ENCODE measurements around the gene TRAPPC2L. TPM values are rescaled to one million over a fixed set of nuclear protein-coding genes. Genes with fewer than 3 reads are reported as not detected.
"Not testable (repeated sequence)": the region's sequence is repeated elsewhere in the genome, so short reads cannot be mapped to it uniquely, and the experiment has no call there.

The TRAPPC2L gene
- total RNA-seq, 3 donors from 2014 or later = 78.9 to 105 (median 98.0) TPM

DNA sequence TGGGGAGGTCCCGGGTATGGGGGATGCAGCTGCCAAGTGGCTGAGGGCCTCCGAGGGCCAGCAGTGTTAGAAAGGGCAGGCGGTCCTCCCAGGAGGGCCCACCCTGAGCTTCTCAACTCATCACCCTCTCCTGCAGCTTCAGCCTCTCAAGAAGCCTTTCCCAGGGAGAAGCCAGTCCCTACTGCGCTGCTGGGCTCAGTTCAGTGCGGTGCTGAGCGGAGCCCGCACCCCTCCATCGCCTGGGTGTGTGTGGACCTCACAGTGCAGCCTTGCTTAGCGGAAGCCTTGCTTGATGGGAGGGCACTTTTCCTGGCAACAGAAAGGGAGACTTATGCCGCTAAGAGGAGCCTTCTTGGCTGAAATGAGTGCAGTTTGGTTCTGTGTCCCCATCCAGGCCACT, 41.7 kb upstream of the TRAPPC2L start:
- ATAC-seq (no peak), DNase-seq (no peak)
- Mint-ChIP-seq H3K36me3 (ENCODE audit: insufficient read depth) (peaks cover 1% of the 10 kb centered on the region), H3K27me3 (ENCODE audit: low read depth) (no peaks in the 10 kb centered on the region), H3K4me3 (no peak overlapping the region), H3K4me1 (ENCODE audit: low read depth) (peaks cover 3% of the 10 kb centered on the region), H3K9me3 (no peaks in the 10 kb centered on the region)

DNA sequence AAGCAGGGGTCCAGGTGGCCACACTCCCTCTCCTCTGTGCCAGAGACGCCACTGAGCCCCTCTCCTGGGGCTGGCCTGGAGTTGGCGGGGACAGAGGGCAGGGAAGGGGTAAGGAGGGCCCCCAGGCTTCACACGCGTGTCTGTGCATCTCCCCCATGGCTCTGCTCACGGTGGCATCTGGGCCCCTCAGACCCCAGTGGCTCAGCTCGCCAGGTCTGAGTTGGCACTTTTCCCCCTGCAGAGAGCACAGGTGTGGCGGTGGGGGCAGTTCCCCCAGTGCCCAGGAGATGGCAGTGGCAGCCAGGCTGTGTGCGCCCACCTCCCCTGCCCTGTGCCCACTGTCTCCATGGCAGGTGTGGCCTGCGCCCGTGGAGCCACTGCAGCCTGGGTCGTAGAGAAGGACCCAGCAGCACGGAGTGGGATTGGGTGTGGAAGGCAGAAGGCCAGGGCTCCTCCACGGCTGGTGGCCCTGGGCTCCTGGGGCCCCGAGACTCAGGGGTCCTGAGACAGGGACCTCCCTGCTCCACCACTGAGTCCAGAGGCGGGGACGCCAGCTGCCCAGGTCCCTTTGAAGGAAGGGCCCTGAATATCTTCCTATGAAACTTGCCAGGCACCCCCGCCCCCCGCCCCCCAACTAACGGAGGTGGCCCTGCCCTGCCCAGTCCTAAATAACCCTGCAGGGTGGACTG, 40.9 kb upstream of the TRAPPC2L start:
- ATAC-seq = peak in 1 of 2 donors; percentile 13
- H3K27me3 Mint-ChIP-seq (ENCODE audit: low read depth) = no peaks in the 10 kb centered on the region
- H3K4me1 Mint-ChIP-seq (ENCODE audit: low read depth) = no peaks in the 10 kb centered on the region
- H3K36me3 Mint-ChIP-seq (ENCODE audit: insufficient read depth) = no peaks in the 10 kb centered on the region
- H3K9me3 Mint-ChIP-seq = no peaks in the 10 kb centered on the region
- DNase-seq = peak; percentile 51
- no peak overlapping the region for H3K4me3 Mint-ChIP-seq

DNA sequence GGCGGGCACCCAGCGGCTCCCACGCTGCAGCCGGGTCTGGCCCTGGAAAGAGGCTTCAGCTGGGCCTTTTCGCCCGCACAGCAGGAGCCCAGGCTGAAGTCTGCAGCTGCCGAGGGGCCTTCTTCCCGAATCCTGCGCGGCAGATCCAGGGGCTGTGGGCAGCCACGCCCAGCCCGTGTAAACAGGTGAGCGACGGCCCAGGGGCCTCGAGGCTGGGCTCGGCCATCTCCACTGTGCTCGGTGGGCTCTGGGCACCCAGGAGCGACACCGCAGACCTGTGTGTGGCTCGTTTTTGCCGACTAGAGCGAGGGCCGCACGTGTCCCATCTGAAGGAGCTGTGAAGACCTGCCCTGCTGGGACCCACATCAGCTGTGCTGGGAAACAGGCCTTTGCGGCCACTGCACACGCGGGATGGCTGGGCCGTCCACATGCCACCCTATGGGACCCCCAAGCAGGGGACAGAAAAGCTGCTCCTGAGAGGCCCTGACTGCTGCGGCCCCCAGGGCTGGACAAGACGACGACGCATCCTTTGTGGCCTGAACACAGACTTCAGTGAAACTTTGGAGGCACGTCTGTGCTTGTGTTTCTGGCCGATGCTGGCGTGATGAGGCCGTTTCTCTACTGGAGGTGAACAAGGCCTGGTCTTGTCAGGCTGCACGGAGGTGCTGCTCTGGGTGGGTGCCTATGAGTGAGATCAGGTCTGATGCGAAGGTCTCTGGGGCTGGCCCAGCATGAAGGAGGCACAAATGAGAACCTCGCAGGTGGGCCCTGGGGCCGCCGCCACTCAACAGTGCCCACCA, 40.0 kb upstream of the TRAPPC2L start:
- Mint-ChIP-seq H3K4me1 (ENCODE audit: low read depth) (no peaks in the 10 kb centered on the region), H3K36me3 (ENCODE audit: insufficient read depth) (no peaks in the 10 kb centered on the region), H3K4me3 (no peak overlapping the region), H3K9me3 (no peaks in the 10 kb centered on the region), H3K27me3 (ENCODE audit: low read depth) (no peaks in the 10 kb centered on the region)
- ATAC-seq = no peak
- DNase-seq = no peak

- Mint-ChIP-seq H3K4me3 (no peak overlapping the region), H3K4me1 (ENCODE audit: low read depth) (no peaks in the 10 kb centered on the region), H3K36me3 (ENCODE audit: insufficient read depth) (peaks cover 3% of the 10 kb centered on the region), H3K9me3 (no peaks in the 10 kb centered on the region), H3K27me3 (ENCODE audit: low read depth) (no peaks in the 10 kb centered on the region)
- DNase-seq = no peak
- no peak for ATAC-seq
Observed at GRCh38 chr16:88817785-88818574, 38.9 kb upstream of the TRAPPC2L start.

DNA sequence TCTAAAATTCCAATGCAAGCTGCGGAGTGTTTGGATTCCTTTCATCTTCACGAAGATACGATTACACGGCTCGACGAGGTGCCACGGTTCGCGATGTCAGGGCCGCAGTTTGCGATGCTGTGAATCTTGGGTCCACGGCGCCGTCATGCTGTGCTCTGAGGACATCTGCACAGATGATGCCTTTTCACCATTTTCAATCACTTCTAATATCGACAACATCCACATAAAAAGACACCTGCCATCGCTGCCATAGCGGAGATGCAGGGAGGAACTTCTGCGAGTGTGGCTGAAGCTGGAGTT, 38.4 kb upstream of the TRAPPC2L start:
- Mint-ChIP-seq H3K27me3 (ENCODE audit: low read depth) (no peaks in the 10 kb centered on the region), H3K4me1 (ENCODE audit: low read depth) (no peaks in the 10 kb centered on the region), H3K9me3 (no peaks in the 10 kb centered on the region), H3K4me3 (no peak overlapping the region), H3K36me3 (ENCODE audit: insufficient read depth) (peaks cover 3% of the 10 kb centered on the region)
- ATAC-seq (no peak), DNase-seq (no peak)

GRCh38 chr16:88819126-88819525, 37.8 kb upstream of the TRAPPC2L start:
- H3K36me3 Mint-ChIP-seq (ENCODE audit: insufficient read depth) = peaks cover 3% of the 10 kb centered on the region
- DNase-seq (no peak), ATAC-seq (no peak)
- H3K4me3 Mint-ChIP-seq = no peak overlapping the region
- no peaks in the 10 kb centered on the region for H3K27me3 Mint-ChIP-seq (ENCODE audit: low read depth)
- no peaks in the 10 kb centered on the region for H3K4me1 Mint-ChIP-seq (ENCODE audit: low read depth)
- no peaks in the 10 kb centered on the region for H3K9me3 Mint-ChIP-seq

GRCh38 chr16:88820385-88821025, 36.4 kb upstream of the TRAPPC2L start:
- DNase-seq (no peak), ATAC-seq (no peak)
- Mint-ChIP-seq H3K9me3 (no peaks in the 10 kb centered on the region), H3K36me3 (ENCODE audit: insufficient read depth) (peaks cover 3% of the 10 kb centered on the region), H3K4me1 (ENCODE audit: low read depth) (no peaks in the 10 kb centered on the region), H3K4me3 (no peak overlapping the region), H3K27me3 (ENCODE audit: low read depth) (no peaks in the 10 kb centered on the region)

DNA sequence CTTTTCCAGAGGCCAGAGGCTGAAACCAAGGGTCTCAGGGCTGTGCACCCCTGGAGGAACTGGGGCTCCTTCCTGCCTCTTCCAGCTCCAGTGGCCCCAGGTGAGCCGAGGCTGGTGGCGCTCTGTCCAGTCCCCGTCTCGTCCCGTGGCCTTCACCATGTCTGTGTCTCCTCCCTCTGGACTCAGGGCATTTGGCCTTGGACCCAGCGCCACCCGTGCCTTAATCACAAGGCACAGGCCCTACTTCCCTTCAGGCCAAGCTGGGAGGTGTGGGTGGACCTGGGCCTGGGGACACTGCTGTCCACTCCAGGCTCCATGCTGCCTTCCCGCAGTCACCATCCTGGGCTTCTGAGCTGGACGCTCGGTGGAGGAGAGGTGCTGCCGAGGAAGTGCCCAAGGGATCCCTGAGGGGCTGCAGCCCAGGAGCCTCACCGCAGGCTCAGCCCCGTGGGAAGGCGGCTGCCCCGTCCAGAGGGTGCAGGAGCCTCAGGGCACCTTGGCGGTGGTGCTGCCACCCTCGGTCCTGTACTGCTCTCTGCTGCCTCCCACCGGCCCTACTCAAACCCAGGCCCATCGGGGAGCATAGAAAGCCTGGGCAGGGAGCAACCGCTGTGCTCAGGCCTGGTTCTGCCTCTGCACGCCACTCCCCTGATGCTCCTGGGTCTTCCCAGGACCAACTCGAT, 35.6 kb upstream of the TRAPPC2L start:
- Mint-ChIP-seq H3K4me1 (ENCODE audit: low read depth) (no peaks in the 10 kb centered on the region), H3K4me3 (no peak overlapping the region), H3K9me3 (no peaks in the 10 kb centered on the region), H3K36me3 (ENCODE audit: insufficient read depth) (peaks cover 3% of the 10 kb centered on the region), H3K27me3 (ENCODE audit: low read depth) (no peaks in the 10 kb centered on the region)
- DNase-seq = no peak
- ATAC-seq = no peak

DNA sequence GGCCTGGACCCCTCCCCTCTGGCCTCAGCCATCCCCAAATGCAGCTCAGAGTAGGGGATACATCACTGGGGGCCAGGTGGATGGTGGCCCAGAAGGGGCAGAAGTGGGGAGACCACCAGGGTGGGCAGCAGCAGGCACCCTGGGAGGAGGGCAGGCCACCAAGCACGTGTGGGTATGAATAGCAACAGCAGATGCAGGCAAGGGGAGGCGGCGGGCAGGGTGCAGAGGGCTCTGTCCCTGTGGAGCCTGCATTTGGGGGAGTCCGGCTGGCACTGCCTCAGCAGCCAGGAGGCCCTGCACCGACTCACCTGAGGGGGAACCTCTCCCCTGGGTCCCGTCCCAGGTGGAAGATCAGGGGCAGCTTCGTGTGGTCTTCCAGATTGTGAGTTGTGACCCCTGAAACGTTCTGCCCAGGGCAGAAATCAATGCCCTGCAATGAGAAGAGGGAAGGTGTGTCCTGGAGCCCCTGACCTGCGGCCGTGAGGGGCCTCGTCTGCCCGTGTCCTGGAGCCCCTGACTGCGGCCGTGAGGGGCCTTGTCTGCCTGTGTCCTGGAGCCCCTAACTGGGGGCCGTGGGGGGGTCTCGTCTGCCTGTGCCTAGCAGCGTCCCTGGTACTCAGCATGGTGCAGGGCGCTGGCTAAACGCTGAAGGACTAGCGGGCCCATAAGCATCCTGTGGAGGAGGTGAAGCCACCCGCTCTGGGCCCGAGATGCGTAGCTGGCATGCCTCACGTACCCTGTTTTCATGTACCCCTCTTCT, 34.5 kb upstream of the TRAPPC2L start:
- ATAC-seq (no peak), DNase-seq (no peak)
- Mint-ChIP-seq H3K27me3 (ENCODE audit: low read depth) (no peaks in the 10 kb centered on the region), H3K36me3 (ENCODE audit: insufficient read depth) (peaks cover 3% of the 10 kb centered on the region), H3K4me3 (no peak overlapping the region), H3K9me3 (no peaks in the 10 kb centered on the region), H3K4me1 (ENCODE audit: low read depth) (no peaks in the 10 kb centered on the region)

- not testable (repeated sequence) for ATAC-seq; H3K4me1 Mint-ChIP-seq (ENCODE audit: low read depth); H3K27me3 Mint-ChIP-seq (ENCODE audit: low read depth); H3K4me3 Mint-ChIP-seq; H3K9me3 Mint-ChIP-seq; H3K36me3 Mint-ChIP-seq (ENCODE audit: insufficient read depth); DNase-seq
Observed at GRCh38 chr16:88823646-88824045, 33.3 kb upstream of the TRAPPC2L start.

- H3K27me3 Mint-ChIP-seq (ENCODE audit: low read depth) = no peaks in the 10 kb centered on the region
- H3K9me3 Mint-ChIP-seq = no peaks in the 10 kb centered on the region
- H3K4me3 Mint-ChIP-seq = no peak overlapping the region
- DNase-seq (no peak), ATAC-seq (no peak)
- H3K36me3 Mint-ChIP-seq (ENCODE audit: insufficient read depth) = peaks cover 3% of the 10 kb centered on the region
- no peaks in the 10 kb centered on the region for H3K4me1 Mint-ChIP-seq (ENCODE audit: low read depth)
Observed at GRCh38 chr16:88824256-88825077, 32.5 kb upstream of the TRAPPC2L start.

- DNase-seq (no peak), ATAC-seq (no peak)
- Mint-ChIP-seq H3K9me3 (no peaks in the 10 kb centered on the region), H3K36me3 (ENCODE audit: insufficient read depth) (peaks cover 3% of the 10 kb centered on the region), H3K4me3 (no peak overlapping the region), H3K27me3 (ENCODE audit: low read depth) (no peaks in the 10 kb centered on the region), H3K4me1 (ENCODE audit: low read depth) (no peaks in the 10 kb centered on the region)
Observed at GRCh38 chr16:88825146-88825545, 31.8 kb upstream of the TRAPPC2L start.

Data from activated T-cell treated with anti-CD3 and anti-CD28 coated beads, Interleukin-2, amount 50 U/mL, for 4 hours (primary cell).